Measurements from ENCODE around the gene NR6A1.

GRCh38 chr9:124780060-124780756 lies 9.1 kb upstream of the NR6A1 start:
- TF ChIP-seq CTCF (IDR thresholded peaks at IDR 0.05) (no peak), POLR2A (IDR thresholded peaks at IDR 0.05) (no peak), EP300 (IDR thresholded peaks at IDR 0.05) (no peak)

Data from ovary (tissue), 3 donors.